ENCODE results near the gene C1orf116. TPM values are rescaled to one million over a fixed set of nuclear protein-coding genes. Genes with fewer than 3 reads are reported as not detected.
"Not testable (repeated sequence)": the region's sequence is repeated elsewhere in the genome, so short reads cannot be mapped to it uniquely, and the experiment has no call there.

The C1orf116 gene
- total RNA-seq, 4 donors from 2014 or later, result 7.1 to 24.6 (median 13.3) TPM

DNA sequence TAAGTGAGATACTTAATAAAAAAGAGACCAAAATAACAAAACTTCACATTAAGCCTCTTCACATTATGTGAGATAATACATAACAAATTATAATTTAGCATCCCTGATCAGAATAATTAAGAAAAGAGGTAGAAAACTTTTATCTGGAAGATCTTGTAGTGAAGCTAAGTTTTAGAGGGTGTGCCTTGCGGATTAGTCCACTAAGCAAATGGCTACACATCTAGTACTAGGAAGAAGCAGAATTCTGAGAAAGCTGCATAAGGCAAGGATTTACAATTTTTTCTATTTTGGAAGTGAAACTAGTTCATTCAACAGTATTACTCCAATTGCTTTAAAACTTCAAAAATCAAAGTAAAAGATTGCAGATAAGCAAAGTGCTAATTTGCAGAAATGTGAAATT, 14.9 kb upstream of the C1orf116 start:
- H3K4me1 ChIP-seq, result peaks cover 35 to 46% of the 10 kb centered on the region in 2 donors
- H3K4me3 ChIP-seq (replicated peaks in 1 of 3), result no peak overlapping the region
- no peaks in the 10 kb centered on the region for H3K9me3 ChIP-seq
- TF ChIP-seq, protein P1, sequence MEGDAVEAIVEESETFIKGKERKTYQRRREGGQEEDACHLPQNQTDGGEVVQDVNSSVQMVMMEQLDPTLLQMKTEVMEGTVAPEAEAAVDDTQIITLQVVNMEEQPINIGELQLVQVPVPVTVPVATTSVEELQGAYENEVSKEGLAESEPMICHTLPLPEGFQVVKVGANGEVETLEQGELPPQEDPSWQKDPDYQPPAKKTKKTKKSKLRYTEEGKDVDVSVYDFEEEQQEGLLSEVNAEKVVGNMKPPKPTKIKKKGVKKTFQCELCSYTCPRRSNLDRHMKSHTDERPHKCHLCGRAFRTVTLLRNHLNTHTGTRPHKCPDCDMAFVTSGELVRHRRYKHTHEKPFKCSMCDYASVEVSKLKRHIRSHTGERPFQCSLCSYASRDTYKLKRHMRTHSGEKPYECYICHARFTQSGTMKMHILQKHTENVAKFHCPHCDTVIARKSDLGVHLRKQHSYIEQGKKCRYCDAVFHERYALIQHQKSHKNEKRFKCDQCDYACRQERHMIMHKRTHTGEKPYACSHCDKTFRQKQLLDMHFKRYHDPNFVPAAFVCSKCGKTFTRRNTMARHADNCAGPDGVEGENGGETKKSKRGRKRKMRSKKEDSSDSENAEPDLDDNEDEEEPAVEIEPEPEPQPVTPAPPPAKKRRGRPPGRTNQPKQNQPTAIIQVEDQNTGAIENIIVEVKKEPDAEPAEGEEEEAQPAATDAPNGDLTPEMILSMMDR (IDR thresholded peaks at IDR 0.05), result no peak
- no peak for TF ChIP-seq POLR2A (IDR thresholded peaks at IDR 0.05)
- H3K36me3 ChIP-seq, result peaks cover 11 to 13% of the 10 kb centered on the region in 2 donors
- 96 to 98% methylated on average over 1 of the region's 1 CpG for WGBS, 2 donors
- intact Hi-C loops (cut with DNase I), result no loop called here
- no peak for DNase-seq
- peak overlapping the region in 2 of 3 donors; percentile 42 to 48 for H3K27ac ChIP-seq
- H3K27me3 ChIP-seq, result no peaks in the 10 kb centered on the region

DNA sequence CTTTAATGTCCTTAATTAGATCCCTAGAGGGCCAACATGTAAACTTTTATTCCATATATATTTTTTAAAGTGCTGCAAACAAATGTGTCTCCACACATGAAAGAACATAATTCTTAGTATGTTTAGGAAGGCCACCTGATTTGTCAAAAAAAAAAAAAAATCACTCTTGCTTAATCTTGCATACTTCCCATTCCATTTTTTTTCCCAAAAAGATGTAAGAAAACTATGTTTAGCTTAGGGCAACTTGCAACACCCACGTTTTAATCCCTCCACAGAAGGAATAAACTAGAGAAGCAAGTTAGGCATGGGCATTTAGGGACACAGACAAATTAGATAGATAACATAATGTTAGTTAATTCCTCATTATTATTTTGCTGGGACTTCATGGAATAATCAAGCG, 12.9 kb upstream of the C1orf116 start:
- intact Hi-C loops (cut with DNase I), result no loop called here
- WGBS, 2 donors, result 73 to 81% methylated on average over 2 of the region's 2 CpGs
- peaks cover 25 to 35% of the 10 kb centered on the region in 2 donors for H3K4me1 ChIP-seq
- no peaks in the 10 kb centered on the region for H3K27me3 ChIP-seq
- TF ChIP-seq POLR2A (IDR thresholded peaks at IDR 0.05), result no peak
- TF ChIP-seq, protein P1 (IDR thresholded peaks at IDR 0.05), result no peak
- DNase-seq, result no peak
- no peaks in the 10 kb centered on the region for H3K9me3 ChIP-seq
- peaks cover 11 to 13% of the 10 kb centered on the region in 2 donors for H3K36me3 ChIP-seq
- peak overlapping the region in 1 of 3 donors; percentile 26 for H3K27ac ChIP-seq
- H3K4me3 ChIP-seq (replicated peaks in 1 of 3), result no peak overlapping the region

DNA sequence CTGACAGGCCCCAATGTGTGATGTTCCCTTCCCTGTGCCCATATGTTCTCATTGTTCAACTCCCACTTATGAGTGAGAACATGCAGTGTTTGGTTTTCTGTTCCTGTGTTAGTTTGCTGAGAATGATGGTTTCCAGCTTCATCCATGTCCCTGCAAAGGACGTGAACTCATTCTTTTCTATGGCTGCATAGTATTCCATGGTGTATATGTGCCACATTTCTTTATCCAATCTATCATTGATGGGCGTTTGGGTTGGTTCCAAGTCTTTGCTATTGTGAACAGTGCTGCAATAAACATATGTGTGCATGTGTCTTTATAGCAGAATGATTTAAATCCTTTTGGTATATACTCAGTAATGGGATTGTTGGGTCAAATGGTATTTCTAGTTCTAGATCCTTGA, 8.8 kb upstream of the C1orf116 start:
- H3K27ac ChIP-seq; H3K27me3 ChIP-seq; intact Hi-C loops (cut with DNase I); H3K4me3 ChIP-seq (replicated peaks in 1 of 3); DNase-seq; H3K9me3 ChIP-seq; H3K36me3 ChIP-seq: not testable (repeated sequence)
- H3K4me1 ChIP-seq, result peaks cover 17% of the 10 kb centered on the region in 2 donors
- 93 to 100% methylated on average over 2 of the region's 2 CpGs for WGBS, 2 donors

DNA sequence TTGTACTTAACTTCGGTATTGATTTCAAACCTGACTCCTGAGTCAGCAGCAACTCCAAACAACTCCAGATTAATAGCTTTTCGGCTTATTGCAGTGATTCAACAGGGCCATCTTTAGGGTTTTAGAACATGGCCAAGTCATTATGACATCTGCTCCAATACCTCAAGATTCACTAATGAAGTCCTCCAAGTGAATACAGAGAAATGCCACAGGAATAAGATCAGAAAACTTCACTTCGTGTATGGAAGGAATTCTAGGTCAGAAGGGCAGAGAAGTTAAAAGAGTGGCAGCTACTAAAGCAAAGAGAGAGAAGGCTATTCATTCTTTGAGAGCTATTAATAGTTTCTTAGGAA, 7.6 kb upstream of the C1orf116 start:
- no peak overlapping the region for H3K27ac ChIP-seq
- H3K4me3 ChIP-seq (replicated peaks in 1 of 3), result no peak overlapping the region
- H3K36me3 ChIP-seq, result no peaks in the 10 kb centered on the region
- H3K4me1 ChIP-seq, result peaks cover 5% of the 10 kb centered on the region in 2 donors
- intact Hi-C loops (cut with DNase I), result no loop called here
- no peak for DNase-seq
- no peaks in the 10 kb centered on the region for H3K9me3 ChIP-seq
- H3K27me3 ChIP-seq, result no peaks in the 10 kb centered on the region
- TF ChIP-seq, protein P1 (IDR thresholded peaks at IDR 0.05), result no peak
- no peak for TF ChIP-seq POLR2A (IDR thresholded peaks at IDR 0.05)
- WGBS, 2 donors, result 70 to 74% methylated on average over 3 of the region's 3 CpGs

DNA sequence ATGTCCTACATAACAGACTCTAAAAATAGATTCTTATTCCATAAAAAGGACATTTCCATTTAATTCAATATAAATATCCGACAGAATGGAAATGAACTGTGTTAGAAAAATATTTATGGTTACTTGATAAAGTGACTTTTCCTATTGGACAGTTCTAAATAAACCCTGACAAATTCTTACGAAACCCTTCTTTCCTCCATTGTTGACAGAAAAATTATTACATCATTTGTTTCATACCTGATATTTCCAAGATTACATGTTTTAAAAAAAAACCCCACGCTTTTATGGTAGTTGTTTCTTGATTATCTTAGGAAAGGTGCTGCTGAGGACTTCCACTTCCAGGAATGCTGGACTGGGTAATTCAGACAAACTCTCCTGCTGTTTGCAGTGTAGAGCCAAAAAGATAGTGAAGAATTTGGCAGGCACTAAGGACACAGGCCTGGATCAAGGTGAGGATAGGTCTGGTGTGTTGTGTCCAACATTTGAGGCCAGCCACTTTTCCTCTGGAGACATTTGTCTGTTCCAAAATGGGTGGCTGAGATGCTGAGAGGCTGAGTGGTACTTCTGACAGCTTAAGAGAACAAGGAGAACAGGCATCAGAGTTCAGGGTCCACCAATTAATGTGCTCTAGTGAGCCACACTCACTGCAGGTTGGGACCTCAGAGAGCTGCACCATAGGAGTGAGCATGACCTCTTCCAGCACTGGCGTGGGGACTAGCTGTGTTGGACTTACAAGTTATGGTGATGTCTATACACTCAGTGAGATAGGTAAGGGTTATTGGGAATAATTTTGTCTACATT, 7.0 kb upstream of the C1orf116 start:
- intact Hi-C loops (cut with DNase I), result no loop called here
- no peak overlapping the region for H3K4me3 ChIP-seq (replicated peaks in 1 of 3)
- H3K4me1 ChIP-seq, result no peaks in the 10 kb centered on the region
- H3K9me3 ChIP-seq, result no peaks in the 10 kb centered on the region
- 93 to 94% methylated on average over 4 of the region's 4 CpGs for WGBS, 2 donors
- TF ChIP-seq POLR2A (IDR thresholded peaks at IDR 0.05), result no peak
- TF ChIP-seq, protein P1 (IDR thresholded peaks at IDR 0.05), result no peak
- no peak for DNase-seq
- H3K36me3 ChIP-seq, result no peaks in the 10 kb centered on the region
- no peak overlapping the region for H3K27ac ChIP-seq
- no peaks in the 10 kb centered on the region for H3K27me3 ChIP-seq
